Urinary bladder (tissue), 4 donors: ENCODE data around the gene TNFAIP1. TPM values are rescaled to one million over a fixed set of nuclear protein-coding genes. Genes with fewer than 3 reads are reported as not detected.

Experiments used
- DNase-seq: peaks from one replicate; pipeline ENCODE4 v3.0.0-alpha.2; 2015; ENCODE audit errors: extremely low spot score
- H3K27ac ChIP-seq: one replicate; pipeline ENCODE4 v1.5.1; 2013; ENCODE audit warnings: low read depth, mild to moderate bottlenecking, moderate library complexity
- H3K36me3 ChIP-seq: one replicate; pipeline ENCODE4 v1.6.1; 2013; ENCODE audit warnings: mild to moderate bottlenecking, moderate library complexity; ENCODE audit not compliant: insufficient read depth
- H3K4me1 ChIP-seq: one replicate; pipeline ENCODE4 v1.6.1; 2013; ENCODE audit warnings: mild to moderate bottlenecking, moderate library complexity; ENCODE audit not compliant: insufficient read depth
- H3K4me3 ChIP-seq: one replicate; pipeline ENCODE4 v1.5.1; 2013; ENCODE audit warnings: low read depth, low read length
- WGBS: extraction: QIAGEN DNeasy Blood & Tissue Kit; methylation state at CpG from one replicate; pipeline ENCODE4 v1.1.7; 2013; 5-methylcytosine and 5-hydroxymethylcytosine counted together
- polyA plus RNA-seq: library from polyadenylated mRNA; stranded (reverse); fragments of 200-250 nt; gene quantifications from one replicate; pipeline ENCODE4 v1.2.3, GENCODE V29; 2013
- total RNA-seq: library from RNA; depleted of rRNA; stranded (reverse); fragments of >200 nt; gene quantifications from one replicate; pipeline ENCODE4 v1.2.3, GENCODE V29; 2014
- donor health status: healthy with polysubstance abuse.
- donor health status: healthy.

Gene TNFAIP1
- total and polyA plus RNA-seq, 2 donors, result 20.4 to 27.2 TPM

- 84% methylated on average over 2 of the region's 2 CpGs for WGBS
- Histone ChIP-seq H3K27ac (no peak overlapping the region), H3K4me1 (no peaks in the 10 kb centered on the region), H3K36me3 (no peaks in the 10 kb centered on the region), H3K4me3 (no peak overlapping the region)
- no peak for DNase-seq
These were observed 59.9 kb downstream of the TNFAIP1 start for GRCh38 chr17:28395426-28395825.

GRCh38 chr17:28395968-28396367 is 60.4 kb downstream of the TNFAIP1 start:
- Histone ChIP-seq H3K4me3 (no peak overlapping the region), H3K4me1 (no peaks in the 10 kb centered on the region), H3K27ac (no peak overlapping the region), H3K36me3 (no peaks in the 10 kb centered on the region)
- no peak for DNase-seq
- 87% methylated on average over 6 of the region's 6 CpGs for WGBS

Other genes starting within 250 kb of the TNFAIP1 start
- 62.7 TPM for gene TMEM97, start 16.6 kb upstream of the TNFAIP1 start, total RNA-seq
- 16.8 TPM for gene TMEM97, start 16.6 kb upstream of the TNFAIP1 start, polyA plus RNA-seq
- 57.4 TPM for gene IFT20, start 289 bp upstream of the TNFAIP1 start, total RNA-seq
- gene IFT20, start 289 bp upstream of the TNFAIP1 start, polyA plus RNA-seq, result 45.4 TPM
- 35.1 TPM for gene POLDIP2, start 21.8 kb downstream of the TNFAIP1 start, total RNA-seq
- 79.6 TPM for gene POLDIP2, start 21.8 kb downstream of the TNFAIP1 start, polyA plus RNA-seq
- gene SEBOX, start 29.4 kb downstream of the TNFAIP1 start, total RNA-seq, result not detected
- not detected for gene SEBOX, start 29.4 kb downstream of the TNFAIP1 start, polyA plus RNA-seq
- 1.1 TPM for gene VTN, start 34.5 kb downstream of the TNFAIP1 start, total RNA-seq
- 7.4 TPM for gene VTN, start 34.5 kb downstream of the TNFAIP1 start, polyA plus RNA-seq
- gene SARM1, start 35.9 kb downstream of the TNFAIP1 start, total RNA-seq, result 10.2 TPM
- 16.6 TPM for gene SARM1, start 35.9 kb downstream of the TNFAIP1 start, polyA plus RNA-seq
- 11.2 TPM for gene SLC46A1, start 70.5 kb downstream of the TNFAIP1 start, total RNA-seq
- 7.4 TPM for gene SLC46A1, start 70.5 kb downstream of the TNFAIP1 start, polyA plus RNA-seq
- gene SLC13A2, start 137.9 kb downstream of the TNFAIP1 start, total RNA-seq, result not detected
- 0.03 TPM for gene SLC13A2, start 137.9 kb downstream of the TNFAIP1 start, polyA plus RNA-seq
- gene FOXN1, start 170.6 kb downstream of the TNFAIP1 start, total RNA-seq, result 0.11 TPM
- gene FOXN1, start 170.6 kb downstream of the TNFAIP1 start, polyA plus RNA-seq, result 0.13 TPM
- 15.2 TPM for gene UNC119, start 216.9 kb downstream of the TNFAIP1 start, total RNA-seq
- 24.4 TPM for gene UNC119, start 216.9 kb downstream of the TNFAIP1 start, polyA plus RNA-seq
- 21.1 TPM for gene PIGS, start 235.8 kb downstream of the TNFAIP1 start, total RNA-seq
- gene PIGS, start 235.8 kb downstream of the TNFAIP1 start, polyA plus RNA-seq, result 64.4 TPM
- gene ALDOC, start 241.1 kb downstream of the TNFAIP1 start, total RNA-seq, result 9.6 TPM
- 34.2 TPM for gene ALDOC, start 241.1 kb downstream of the TNFAIP1 start, polyA plus RNA-seq